Neural cell (in vitro differentiated cells): ENCODE results near the gene PPIE. TPM values are rescaled to one million over a fixed set of nuclear protein-coding genes. Genes with fewer than 3 reads are reported as not detected.

Source experiments
- H2AFZ ChIP-seq: fragments of 200-600, 300-800 bp; sonication (generic), shearing (Covaris generic); 2 replicates; pipeline ENCODE4 v1.6.0; 2014; ENCODE audit warnings: low read depth, mild to moderate bottlenecking, antibody characterized with exemption, low read length, moderate library complexity
- H3F3A ChIP-seq: fragments of 200-600 bp; shearing (Covaris generic); 2 replicates; pipeline ENCODE4 v1.6.1; 2016; ENCODE audit warnings: mild to moderate bottlenecking, moderate library complexity, mixed read lengths, antibody characterized with exemption, low read length; ENCODE audit not compliant: insufficient read depth, poor library complexity, severe bottlenecking
- H3K27ac ChIP-seq: fragments of 200-600, 300-800 bp; sonication (generic), shearing (Covaris generic); 2 replicates; pipeline ENCODE4 v1.5.1; 2014; ENCODE audit warnings: mild to moderate bottlenecking, low read length, moderate library complexity
- H3K27me3 ChIP-seq: fragments of 300-800, 200-600 bp; sonication (generic), shearing (Covaris generic); 2 replicates; pipeline ENCODE4 v1.6.0; 2014; ENCODE audit warnings: mild to moderate bottlenecking, low read depth, low read length, moderate library complexity; ENCODE audit not compliant: insufficient read depth
- H3K36me3 ChIP-seq: fragments of 300-800, 200-600 bp; sonication (generic), shearing (Covaris generic); 2 replicates; pipeline ENCODE4 v1.5.1; 2014; ENCODE audit warnings: mild to moderate bottlenecking, antibody characterized with exemption, low read length, moderate library complexity; ENCODE audit not compliant: insufficient read depth
- H3K4me2 ChIP-seq: fragments of 300-800, 200-600 bp; sonication (generic), shearing (Covaris generic); 2 replicates; pipeline ENCODE4 v1.6.0; 2014; ENCODE audit warnings: mild to moderate bottlenecking, low read length
- H3K4me3 ChIP-seq: fragments of 300-800, 200-600 bp; sonication (generic), shearing (Covaris generic); 2 replicates; pipeline ENCODE4 v1.5.1; 2014; ENCODE audit warnings: mild to moderate bottlenecking, low read length, moderate library complexity
- H3K79me2 ChIP-seq: fragments of 200-600 bp; shearing (Covaris generic); replicated peaks from 2 replicates; pipeline ENCODE4 v1.6.0; 2014; ENCODE audit warnings: mild to moderate bottlenecking, low read length, moderate library complexity; ENCODE audit not compliant: insufficient read depth
- H3K9ac ChIP-seq: fragments of 300-800, 200-600 bp; sonication (generic), shearing (Covaris generic); 2 replicates; pipeline ENCODE4 v1.6.1; 2016; ENCODE audit warnings: mild to moderate bottlenecking, low read length, mixed read lengths
- H3K9me2 ChIP-seq: fragments of 200-600 bp; shearing (Covaris generic); 2 replicates; pipeline ENCODE4 v1.6.1; 2016; ENCODE audit warnings: mild to moderate bottlenecking, low read length, mixed read lengths; ENCODE audit not compliant: insufficient read depth
- H3K9me3 ChIP-seq: fragments of 200-600, 300-800 bp; sonication (generic), shearing (Covaris generic); 2 replicates; pipeline ENCODE4 v1.6.1; 2016; ENCODE audit warnings: mild to moderate bottlenecking, mixed run types, low read length, moderate library complexity, mixed read lengths
- H4K20me1 ChIP-seq: fragments of 200-600 bp; shearing (Covaris generic); 2 replicates; pipeline ENCODE4 v1.6.1; 2016; ENCODE audit warnings: mild to moderate bottlenecking, mixed run types; ENCODE audit not compliant: insufficient read depth
- EP300 ChIP-seq: fragments of 450-650 bp; conservative IDR thresholded peaks from 2 replicates; pipeline ENCODE4 v1.6.1; 2014; ENCODE audit warnings: antibody characterized with exemption, mild to moderate bottlenecking, moderate library complexity; ENCODE audit not compliant: poor library complexity, severe bottlenecking
- EZH2 ChIP-seq: fragments of 200-600, 300-800 bp; shearing (Covaris generic), sonication (generic); IDR thresholded peaks from 2 replicates; pipeline ENCODE4 v1.6.1; 2014; ENCODE audit warnings: antibody characterized with exemption, low read length, borderline replicate concordance, mild to moderate bottlenecking; ENCODE audit not compliant: insufficient read depth, poor library complexity, severe bottlenecking
- MXI1 ChIP-seq: fragments of 450-650 bp; conservative IDR thresholded peaks from 2 replicates; pipeline ENCODE4 v1.6.1; 2014; ENCODE audit warnings: antibody characterized with exemption, mild to moderate bottlenecking; ENCODE audit not compliant: poor library complexity, severe bottlenecking
- POLR2AphosphoS5 ChIP-seq: IDR thresholded peaks from 2 replicates; pipeline ENCODE4 v1.6.1; 2012
- RAD21 ChIP-seq: fragments of 450-650 bp; conservative IDR thresholded peaks from 2 replicates; pipeline ENCODE4 v1.6.1; 2014; ENCODE audit warnings: antibody characterized with exemption, mild to moderate bottlenecking, moderate library complexity
- SMC3 ChIP-seq: fragments of 450-650 bp; conservative IDR thresholded peaks from 2 replicates; pipeline ENCODE4 v1.6.1; 2014; ENCODE audit warnings: antibody characterized with exemption, mild to moderate bottlenecking, moderate library complexity; ENCODE audit not compliant: poor library complexity
- TAF1 ChIP-seq: IDR thresholded peaks from 2 replicates; pipeline ENCODE4 v1.6.1; 2012; ENCODE audit warnings: low read depth
- polyA plus RNA-seq: library from polyadenylated mRNA; depleted of rRNA; stranded (reverse); fragments of >200 nt; gene quantifications from 2 replicates; pipeline ENCODE4 v1.2.3, GENCODE V29; 2014
- TF ChIP-seq, protein P1 (sequence below): fragments of 450-650 bp; IDR thresholded peaks from 2 replicates; pipeline ENCODE4 v1.5.1; 2014; ENCODE audit warnings: antibody characterized with exemption, mild to moderate bottlenecking, moderate library complexity; ENCODE audit not compliant: poor library complexity, severe bottlenecking
- TF ChIP-seq, protein P2 (sequence below): IDR thresholded peaks from 2 replicates; pipeline ENCODE4 v1.6.1; 2012; ENCODE audit warnings: borderline replicate concordance

The PPIE gene
- polyA plus RNA-seq, 1 donor from 2014 or later, result 55.9 TPM

DNA sequence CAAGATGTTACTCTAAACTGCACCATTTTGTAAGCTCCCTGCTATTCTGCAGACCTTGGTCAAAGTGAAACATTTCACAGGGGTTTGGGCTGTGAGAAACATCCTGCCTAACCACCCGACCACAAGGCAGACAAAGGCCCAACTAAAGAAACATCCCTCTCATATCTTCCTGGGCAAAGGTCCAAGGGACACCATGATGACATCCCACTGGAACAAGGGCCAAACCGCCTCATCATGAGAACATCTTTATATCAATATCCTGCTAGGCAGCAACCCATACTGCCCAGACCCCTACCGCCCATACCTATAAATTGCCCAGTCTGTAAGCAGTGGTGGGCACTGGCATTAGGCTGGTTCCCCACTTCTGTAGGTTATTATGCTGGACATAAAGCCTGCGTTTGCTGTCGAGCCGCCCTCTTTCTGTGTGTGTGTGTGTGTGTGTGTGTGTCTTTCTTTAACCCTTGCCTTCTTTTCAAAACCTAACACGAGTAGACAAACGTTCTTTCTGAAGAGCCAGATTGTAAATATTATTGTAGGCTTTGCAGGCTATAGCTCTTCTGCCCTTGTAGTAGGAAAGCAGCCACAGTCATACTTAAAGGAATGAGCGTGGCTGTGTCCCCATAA is 1.0 kb upstream of the PPIE start:
- no peak overlapping the region for H3K27ac ChIP-seq
- no peaks in the 10 kb centered on the region for H4K20me1 ChIP-seq
- H3K9ac ChIP-seq, result no peak overlapping the region
- no peaks in the 10 kb centered on the region for H3K36me3 ChIP-seq
- H3K4me3 ChIP-seq, result no peak overlapping the region
- no peak overlapping the region for H2AFZ ChIP-seq
- no peaks in the 10 kb centered on the region for H3K9me2 ChIP-seq
- TF ChIP-seq RAD21, result no peak
- TF ChIP-seq, protein P1, sequence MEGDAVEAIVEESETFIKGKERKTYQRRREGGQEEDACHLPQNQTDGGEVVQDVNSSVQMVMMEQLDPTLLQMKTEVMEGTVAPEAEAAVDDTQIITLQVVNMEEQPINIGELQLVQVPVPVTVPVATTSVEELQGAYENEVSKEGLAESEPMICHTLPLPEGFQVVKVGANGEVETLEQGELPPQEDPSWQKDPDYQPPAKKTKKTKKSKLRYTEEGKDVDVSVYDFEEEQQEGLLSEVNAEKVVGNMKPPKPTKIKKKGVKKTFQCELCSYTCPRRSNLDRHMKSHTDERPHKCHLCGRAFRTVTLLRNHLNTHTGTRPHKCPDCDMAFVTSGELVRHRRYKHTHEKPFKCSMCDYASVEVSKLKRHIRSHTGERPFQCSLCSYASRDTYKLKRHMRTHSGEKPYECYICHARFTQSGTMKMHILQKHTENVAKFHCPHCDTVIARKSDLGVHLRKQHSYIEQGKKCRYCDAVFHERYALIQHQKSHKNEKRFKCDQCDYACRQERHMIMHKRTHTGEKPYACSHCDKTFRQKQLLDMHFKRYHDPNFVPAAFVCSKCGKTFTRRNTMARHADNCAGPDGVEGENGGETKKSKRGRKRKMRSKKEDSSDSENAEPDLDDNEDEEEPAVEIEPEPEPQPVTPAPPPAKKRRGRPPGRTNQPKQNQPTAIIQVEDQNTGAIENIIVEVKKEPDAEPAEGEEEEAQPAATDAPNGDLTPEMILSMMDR, result no peak
- no peak for TF ChIP-seq POLR2AphosphoS5
- TF ChIP-seq, protein P2, sequence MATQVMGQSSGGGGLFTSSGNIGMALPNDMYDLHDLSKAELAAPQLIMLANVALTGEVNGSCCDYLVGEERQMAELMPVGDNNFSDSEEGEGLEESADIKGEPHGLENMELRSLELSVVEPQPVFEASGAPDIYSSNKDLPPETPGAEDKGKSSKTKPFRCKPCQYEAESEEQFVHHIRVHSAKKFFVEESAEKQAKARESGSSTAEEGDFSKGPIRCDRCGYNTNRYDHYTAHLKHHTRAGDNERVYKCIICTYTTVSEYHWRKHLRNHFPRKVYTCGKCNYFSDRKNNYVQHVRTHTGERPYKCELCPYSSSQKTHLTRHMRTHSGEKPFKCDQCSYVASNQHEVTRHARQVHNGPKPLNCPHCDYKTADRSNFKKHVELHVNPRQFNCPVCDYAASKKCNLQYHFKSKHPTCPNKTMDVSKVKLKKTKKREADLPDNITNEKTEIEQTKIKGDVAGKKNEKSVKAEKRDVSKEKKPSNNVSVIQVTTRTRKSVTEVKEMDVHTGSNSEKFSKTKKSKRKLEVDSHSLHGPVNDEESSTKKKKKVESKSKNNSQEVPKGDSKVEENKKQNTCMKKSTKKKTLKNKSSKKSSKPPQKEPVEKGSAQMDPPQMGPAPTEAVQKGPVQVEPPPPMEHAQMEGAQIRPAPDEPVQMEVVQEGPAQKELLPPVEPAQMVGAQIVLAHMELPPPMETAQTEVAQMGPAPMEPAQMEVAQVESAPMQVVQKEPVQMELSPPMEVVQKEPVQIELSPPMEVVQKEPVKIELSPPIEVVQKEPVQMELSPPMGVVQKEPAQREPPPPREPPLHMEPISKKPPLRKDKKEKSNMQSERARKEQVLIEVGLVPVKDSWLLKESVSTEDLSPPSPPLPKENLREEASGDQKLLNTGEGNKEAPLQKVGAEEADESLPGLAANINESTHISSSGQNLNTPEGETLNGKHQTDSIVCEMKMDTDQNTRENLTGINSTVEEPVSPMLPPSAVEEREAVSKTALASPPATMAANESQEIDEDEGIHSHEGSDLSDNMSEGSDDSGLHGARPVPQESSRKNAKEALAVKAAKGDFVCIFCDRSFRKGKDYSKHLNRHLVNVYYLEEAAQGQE, result no peak
- no peaks in the 10 kb centered on the region for H3K9me3 ChIP-seq
- no peaks in the 10 kb centered on the region for H3F3A ChIP-seq
- peaks cover 8% of the 10 kb centered on the region for H3K27me3 ChIP-seq
- H3K4me2 ChIP-seq, result no peak overlapping the region
- H3K79me2 ChIP-seq, result peaks cover 10% of the 10 kb centered on the region

DNA sequence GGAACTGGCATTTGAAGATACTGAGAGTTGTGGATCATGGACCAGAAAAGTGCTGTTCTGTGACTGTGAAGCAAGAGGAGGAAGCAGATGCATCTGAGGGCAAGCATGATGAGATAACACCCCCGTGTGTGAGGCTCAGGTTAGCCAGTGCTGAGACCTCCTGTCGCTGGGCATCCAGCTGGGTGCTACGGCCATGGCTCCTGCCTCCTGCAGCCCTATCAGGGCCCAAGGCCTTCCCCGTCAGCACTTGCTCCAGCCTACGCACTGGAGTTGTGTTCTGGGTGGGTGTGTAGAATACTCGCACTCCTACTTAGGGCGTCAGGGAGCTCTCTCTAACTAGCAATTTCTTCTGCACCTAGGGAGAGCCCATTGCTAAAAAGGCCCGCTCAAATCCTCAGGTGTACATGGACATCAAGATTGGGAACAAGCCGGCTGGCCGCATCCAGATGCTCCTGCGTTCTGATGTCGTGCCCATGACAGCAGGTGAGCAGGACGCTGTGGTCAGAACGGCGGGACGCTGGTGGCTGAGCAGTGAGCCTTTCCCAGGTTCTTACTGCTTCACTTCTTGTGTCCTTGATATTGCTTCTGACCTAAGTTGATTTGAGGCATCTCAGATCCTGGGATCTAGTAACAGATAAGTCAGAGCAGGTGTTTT is 6.5 kb downstream of the PPIE start:
- H3K27me3 ChIP-seq, result no peaks in the 10 kb centered on the region
- H2AFZ ChIP-seq, result no peak overlapping the region
- H3F3A ChIP-seq, result no peaks in the 10 kb centered on the region
- no peaks in the 10 kb centered on the region for H4K20me1 ChIP-seq
- H3K4me2 ChIP-seq, result no peak overlapping the region
- no peaks in the 10 kb centered on the region for H3K9me2 ChIP-seq
- H3K36me3 ChIP-seq, result peaks cover 7% of the 10 kb centered on the region
- no peaks in the 10 kb centered on the region for H3K9me3 ChIP-seq
- H3K27ac ChIP-seq, result no peak overlapping the region
- no peak overlapping the region for H3K9ac ChIP-seq
- no peak overlapping the region for H3K4me3 ChIP-seq
- peaks cover 8% of the 10 kb centered on the region for H3K79me2 ChIP-seq
- TF ChIP-seq MXI1 (no peak), TAF1 (no peak), POLR2AphosphoS5 (no peak), EP300 (no peak), EZH2 (no peak), RAD21 (no peak), SMC3 (no peak)
- TF ChIP-seq, protein P2, result no peak
- TF ChIP-seq, protein P1, result no peak
